AG04450 (cell line): ENCODE results near the gene DPP3. TPM values are rescaled to one million over a fixed set of nuclear protein-coding genes. Genes with fewer than 3 reads are reported as not detected.
"Not testable (repeated sequence)": the region's sequence is repeated elsewhere in the genome, so short reads cannot be mapped to it uniquely, and the experiment has no call there.

Experiments
- CTCF ChIA-PET: fragments of 300-600, 350-600 bp; formaldehyde crosslinking; extraction: SDS; loops from one replicate; lab custom pipeline; 2022; ENCODE audit warnings: antibody characterized with exemption, inconsistent platforms; lab: Charles Lee
- POLR2A ChIA-PET: fragments of 350-600 bp; formaldehyde crosslinking; extraction: SDS; loops from one replicate; lab custom pipeline; 2021; ENCODE audit warnings: antibody characterized with exemption, inconsistent platforms; lab: Yijun Ruan, JAX
- DNase-seq: peaks from one replicate; pipeline ENCODE4 v3.0.0-alpha.2; 2011; ENCODE audit warnings: low read depth, low spot score
- H3K27ac ChIP-seq: one replicate; pipeline ENCODE4 v1.5.1; 2012; ENCODE audit warnings: low read depth, low read length, control low read depth
- H3K27me3 ChIP-seq: one replicate; pipeline ENCODE4 v1.6.0; 2012; ENCODE audit warnings: low read length; ENCODE audit not compliant: control insufficient read depth, insufficient read depth
- H3K4me3 ChIP-seq: 2 replicates; pipeline ENCODE4 v1.5.1; 2011; ENCODE audit warnings: mild to moderate bottlenecking, low read depth, low read length, control low read depth
- H3K9me3 ChIP-seq: 2 replicates; pipeline ENCODE4 v1.5.1; 2012; ENCODE audit warnings: low read length; ENCODE audit not compliant: control insufficient read depth, insufficient read depth
- CTCF ChIP-seq: IDR thresholded peaks from 2 replicates; pipeline ENCODE4 v1.5.1; 2011; ENCODE audit warnings: low read depth, low read length, control low read depth, inconsistent platforms
- polyA plus RNA-seq: library from polyadenylated mRNA; depleted of rRNA; stranded (reverse); fragments of >200 nt; gene quantifications from 2 replicates; pipeline ENCODE4 v1.2.3, GENCODE V29; 2011

The DPP3 gene
- polyA plus RNA-seq, 1 experiment: 54.6 TPM

GRCh38 chr11:66457826-66458225 is 22.4 kb upstream of the DPP3 start:
- H3K4me3 ChIP-seq: no peak overlapping the region
- H3K9me3 ChIP-seq: no peaks in the 10 kb centered on the region
- TF ChIP-seq CTCF: no peak
- no peak overlapping the region for H3K27ac ChIP-seq
- CTCF ChIA-PET: no interaction called here
- H3K27me3 ChIP-seq: peaks cover 20% of the 10 kb centered on the region
- POLR2A ChIA-PET: interaction anchor here (0.7 kb wide), 1 partner anchor 133 kb away, joined by 4 read pairs; no protein-coding TSS in a partner anchor
- no peak for DNase-seq

GRCh38 chr11:66459138-66459778 is 21.0 kb upstream of the DPP3 start:
- ChIA-PET CTCF (no interaction called here), POLR2A (no interaction called here)
- H3K4me3 ChIP-seq: no peak overlapping the region
- no peak overlapping the region for H3K27ac ChIP-seq
- peaks cover 20% of the 10 kb centered on the region for H3K27me3 ChIP-seq
- DNase-seq: no peak
- TF ChIP-seq CTCF: no peak
- no peaks in the 10 kb centered on the region for H3K9me3 ChIP-seq

- H3K27ac ChIP-seq: no peak overlapping the region
- ChIA-PET CTCF (interaction anchor here (1.6 kb wide), 1 partner anchor 23 kb away, joined by 4 read pairs; the partner anchor contains the start of gene MRPL11), POLR2A (no interaction called here)
- peaks cover 6% of the 10 kb centered on the region for H3K27me3 ChIP-seq
- no peak for DNase-seq
- no peaks in the 10 kb centered on the region for H3K9me3 ChIP-seq
- TF ChIP-seq CTCF: no peak
- H3K4me3 ChIP-seq: no peak overlapping the region
Observed at GRCh38 chr11:66462010-66462409, 18.2 kb upstream of the DPP3 start.

- CTCF ChIA-PET: no interaction called here
- Histone ChIP-seq H3K27ac (no peak overlapping the region), H3K9me3 (no peaks in the 10 kb centered on the region; the same call in 1 of the 2 replicates), H3K27me3 (peaks cover 6% of the 10 kb centered on the region), H3K4me3 (no peak overlapping the region)
- no peak for TF ChIP-seq CTCF
- no peak for DNase-seq
- POLR2A ChIA-PET: no interaction called here
Observed at GRCh38 chr11:66462911-66463310, 17.3 kb upstream of the DPP3 start.

- CTCF ChIA-PET: interaction anchor here (1.1 kb wide), 1 partner anchor 25 kb away, joined by 3 read pairs; the partner anchor contains the start of gene MRPL11
- H3K9me3 ChIP-seq, H3K27me3 ChIP-seq, POLR2A ChIA-PET, H3K27ac ChIP-seq, DNase-seq, H3K4me3 ChIP-seq: not testable (repeated sequence)
Observed at GRCh38 chr11:66464116-66464515, 16.1 kb upstream of the DPP3 start.
